ENCODE measurements around the gene IGSF10. TPM values are rescaled to one million over a fixed set of nuclear protein-coding genes. Genes with fewer than 3 reads are reported as not detected.

IGSF10 gene
- polyA plus RNA-seq, 1 of the 3 experiments (the other 2 are of a cell fraction): 15.3 TPM

- ChIA-PET CTCF (interaction anchor here (0.6 to 4.5 kb wide), 20 partner anchors 9 to 369 kb away, joined by 3 to 57 read pairs (median 4); no protein-coding TSS in a partner anchor), POLR2A (no interaction called here)
- no peaks in the 10 kb centered on the region for H3K9me3 ChIP-seq
- no peaks in the 10 kb centered on the region for H3F3A ChIP-seq (replicated peaks; ENCODE audit: insufficient read depth)
- no peaks in the 10 kb centered on the region for H3K27me3 ChIP-seq (ENCODE audit: insufficient read depth)
- no peaks in the 10 kb centered on the region for H3K4me1 ChIP-seq (ENCODE audit: control insufficient read depth in 1 of 2, insufficient read depth in 2 of 2, low read depth in 1 of 2, low read length in 1 of 2)
- H3K36me3 ChIP-seq (replicated peaks in 1 of 2; ENCODE audit: control insufficient read depth in 1 of 2, insufficient read depth in 2 of 2, low read length in 1 of 2): no peaks in the 10 kb centered on the region
- DNase-seq: peak; percentile 58
- H3K27ac ChIP-seq (ENCODE audit: low read depth in 2 of 2, low read length in 1 of 2): no peak overlapping the region
- TF ChIP-seq, protein P1, sequence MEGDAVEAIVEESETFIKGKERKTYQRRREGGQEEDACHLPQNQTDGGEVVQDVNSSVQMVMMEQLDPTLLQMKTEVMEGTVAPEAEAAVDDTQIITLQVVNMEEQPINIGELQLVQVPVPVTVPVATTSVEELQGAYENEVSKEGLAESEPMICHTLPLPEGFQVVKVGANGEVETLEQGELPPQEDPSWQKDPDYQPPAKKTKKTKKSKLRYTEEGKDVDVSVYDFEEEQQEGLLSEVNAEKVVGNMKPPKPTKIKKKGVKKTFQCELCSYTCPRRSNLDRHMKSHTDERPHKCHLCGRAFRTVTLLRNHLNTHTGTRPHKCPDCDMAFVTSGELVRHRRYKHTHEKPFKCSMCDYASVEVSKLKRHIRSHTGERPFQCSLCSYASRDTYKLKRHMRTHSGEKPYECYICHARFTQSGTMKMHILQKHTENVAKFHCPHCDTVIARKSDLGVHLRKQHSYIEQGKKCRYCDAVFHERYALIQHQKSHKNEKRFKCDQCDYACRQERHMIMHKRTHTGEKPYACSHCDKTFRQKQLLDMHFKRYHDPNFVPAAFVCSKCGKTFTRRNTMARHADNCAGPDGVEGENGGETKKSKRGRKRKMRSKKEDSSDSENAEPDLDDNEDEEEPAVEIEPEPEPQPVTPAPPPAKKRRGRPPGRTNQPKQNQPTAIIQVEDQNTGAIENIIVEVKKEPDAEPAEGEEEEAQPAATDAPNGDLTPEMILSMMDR (IDR thresholded peaks at IDR 0.05): peak; percentile 90
- TF ChIP-seq FOXJ3 (CRISPR knock-in tag; IDR thresholded peaks at IDR 0.05) (no peak), SMC3 (IDR thresholded peaks at IDR 0.05; ENCODE audit: low read depth, low read length) (peak; percentile 83), RXRA (IDR thresholded peaks at IDR 0.05; ENCODE audit: borderline replicate concordance, low read depth) (no peak), NRF1 (IDR thresholded peaks at IDR 0.05; ENCODE audit: low read depth, low read length) (no peak), GABPA (IDR thresholded peaks at IDR 0.05; ENCODE audit: low read depth) (no peak), RAD21 (IDR thresholded peaks at IDR 0.05; ENCODE audit: low read length) (peak; percentile 70), TCF12 (IDR thresholded peaks at IDR 0.05) (no peak), IRF3 (IDR thresholded peaks at IDR 0.05; ENCODE audit: low read depth, low read length) (no peak), FOSL2 (IDR thresholded peaks at IDR 0.05; ENCODE audit: borderline replicate concordance, low read depth) (no peak)
- H3K9me2 ChIP-seq: no peaks in the 10 kb centered on the region
- H3K4me3 ChIP-seq (ENCODE audit: low read depth in 2 of 2, low read length in 1 of 2): peak overlapping the region in 1 of 2 experiments; percentile 24; a peak in 1 of 4 replicates
- H3K9ac ChIP-seq: no peak overlapping the region
- no peaks in the 10 kb centered on the region for H3K79me2 ChIP-seq (ENCODE audit: insufficient read depth)
- no peak overlapping the region for H2AFZ ChIP-seq (ENCODE audit: low read depth)
- 19% methylated on average over 9 of the region's 9 CpGs for WGBS (ENCODE audit: low lambda C conversion rate)
- no peak overlapping the region for H3K4me2 ChIP-seq
- no peaks in the 10 kb centered on the region for H4K20me1 ChIP-seq (ENCODE audit: insufficient read depth)
Measured at GRCh38 chr3:151468284-151468917, 7.5 kb upstream of the IGSF10 start.

- 20% methylated on average over 1 of the region's 1 CpG for WGBS (ENCODE audit: low lambda C conversion rate)
- POLR2A ChIA-PET: no interaction called here
- Histone ChIP-seq H3K27ac (ENCODE audit: low read depth in 2 of 2, low read length in 1 of 2) (no peak overlapping the region), H3K9me2 (no peaks in the 10 kb centered on the region), H3K4me3 (ENCODE audit: low read depth in 2 of 2, low read length in 1 of 2) (no peak overlapping the region), H3K36me3 (replicated peaks in 1 of 2; ENCODE audit: control insufficient read depth in 1 of 2, insufficient read depth in 2 of 2, low read length in 1 of 2) (no peaks in the 10 kb centered on the region), H2AFZ (ENCODE audit: low read depth) (no peak overlapping the region), H3K4me2 (no peak overlapping the region), H3K4me1 (ENCODE audit: control insufficient read depth in 1 of 2, insufficient read depth in 2 of 2, low read depth in 1 of 2, low read length in 1 of 2) (no peaks in the 10 kb centered on the region), H3K9me3 (no peaks in the 10 kb centered on the region), H4K20me1 (ENCODE audit: insufficient read depth) (no peaks in the 10 kb centered on the region), H3K9ac (no peak overlapping the region), H3F3A (replicated peaks; ENCODE audit: insufficient read depth) (no peaks in the 10 kb centered on the region), H3K79me2 (ENCODE audit: insufficient read depth) (no peaks in the 10 kb centered on the region), H3K27me3 (ENCODE audit: insufficient read depth) (peaks cover 7% of the 10 kb centered on the region; the same call in 1 of the 2 replicates)
- no peak for DNase-seq
- TF ChIP-seq, protein P2, sequence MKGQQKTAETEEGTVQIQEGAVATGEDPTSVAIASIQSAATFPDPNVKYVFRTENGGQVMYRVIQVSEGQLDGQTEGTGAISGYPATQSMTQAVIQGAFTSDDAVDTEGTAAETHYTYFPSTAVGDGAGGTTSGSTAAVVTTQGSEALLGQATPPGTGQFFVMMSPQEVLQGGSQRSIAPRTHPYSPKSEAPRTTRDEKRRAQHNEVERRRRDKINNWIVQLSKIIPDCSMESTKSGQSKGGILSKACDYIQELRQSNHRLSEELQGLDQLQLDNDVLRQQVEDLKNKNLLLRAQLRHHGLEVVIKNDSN (IDR thresholded peaks at IDR 0.05; ENCODE audit: borderline replicate concordance, low read depth): no peak
- no peak for TF ChIP-seq TCF12 (IDR thresholded peaks at IDR 0.05)
- CTCF ChIA-PET: interaction anchor here (1.1 to 4.5 kb wide), 8 partner anchors 11 to 370 kb away, joined by 3 to 57 read pairs (median 4); no protein-coding TSS in a partner anchor
Measured at GRCh38 chr3:151467069-151467468, 6.2 kb upstream of the IGSF10 start.
